Thoracic aorta (tissue), 2 donors: ENCODE measurements around the gene CNPY1. TPM values are rescaled to one million over a fixed set of nuclear protein-coding genes. Genes with fewer than 3 reads are reported as not detected.

Experiments used
- ATAC-seq: fragments of 150-250 bp; one replicate; pipeline ENCODE4 v1.8.0; 2017; ENCODE audit warnings: low read depth; ENCODE audit not compliant: insufficient number of reproducible peaks, low FRiP score
- DNase-seq: peaks from one replicate; pipeline ENCODE4 v3.0.0-alpha.2; 2020; ENCODE audit warnings: low spot score
- H3K27ac ChIP-seq, 2 donors: fragments of 200-600 bp; sonication (generic); 1 replicate in 1 of 2; 2 replicates in 1 of 2; pipeline ENCODE4 v1.5.1; 2016; ENCODE audit warnings: mild to moderate bottlenecking in 2 of 2, moderate library complexity in 2 of 2
- H3K27me3 ChIP-seq: fragments of 200-600 bp; sonication (generic); replicated peaks from 2 replicates; pipeline ENCODE4 v1.6.0; 2016; ENCODE audit warnings: mild to moderate bottlenecking; ENCODE audit not compliant: insufficient read depth
- H3K36me3 ChIP-seq: fragments of 200-600 bp; sonication (generic); one replicate; pipeline ENCODE4 v1.5.1; 2016
- H3K4me1 ChIP-seq, 2 donors: fragments of 200-600 bp; sonication (generic); 1 replicate in 1 of 2; 2 replicates in 1 of 2; pipeline versions ENCODE4 v1.5.1 to v1.6.0; 2016; ENCODE audit warnings: low read depth in 2 of 2, mild to moderate bottlenecking in 1 of 2; ENCODE audit not compliant: control insufficient read depth in 1 of 2
- H3K4me3 ChIP-seq: fragments of 200-600 bp; sonication (generic); 2 replicates; pipeline ENCODE4 v1.5.1; 2016; ENCODE audit warnings: mild to moderate bottlenecking
- H3K9me3 ChIP-seq: fragments of 200-600 bp; sonication (generic); 2 replicates; pipeline ENCODE4 v1.5.1; 2016
- total RNA-seq, 2 donors: library from RNA; depleted of rRNA; stranded (reverse); fragments of >200 nt; gene quantifications; one replicate each; pipeline versions ENCODE4 v1.1.0 to v1.2.3, GENCODE V29; 2016
- TF ChIP-seq, protein P1 (sequence below): fragments of 200-600 bp; sonication (generic); IDR thresholded peaks from one replicate; pipeline ENCODE4 v1.5.1; 2019; ENCODE audit warnings: antibody characterized with exemption

Gene CNPY1
- total RNA-seq, 2 donors from 2014 or later = not detected

- H3K27ac ChIP-seq = no peak overlapping the region
- TF ChIP-seq, protein P1, sequence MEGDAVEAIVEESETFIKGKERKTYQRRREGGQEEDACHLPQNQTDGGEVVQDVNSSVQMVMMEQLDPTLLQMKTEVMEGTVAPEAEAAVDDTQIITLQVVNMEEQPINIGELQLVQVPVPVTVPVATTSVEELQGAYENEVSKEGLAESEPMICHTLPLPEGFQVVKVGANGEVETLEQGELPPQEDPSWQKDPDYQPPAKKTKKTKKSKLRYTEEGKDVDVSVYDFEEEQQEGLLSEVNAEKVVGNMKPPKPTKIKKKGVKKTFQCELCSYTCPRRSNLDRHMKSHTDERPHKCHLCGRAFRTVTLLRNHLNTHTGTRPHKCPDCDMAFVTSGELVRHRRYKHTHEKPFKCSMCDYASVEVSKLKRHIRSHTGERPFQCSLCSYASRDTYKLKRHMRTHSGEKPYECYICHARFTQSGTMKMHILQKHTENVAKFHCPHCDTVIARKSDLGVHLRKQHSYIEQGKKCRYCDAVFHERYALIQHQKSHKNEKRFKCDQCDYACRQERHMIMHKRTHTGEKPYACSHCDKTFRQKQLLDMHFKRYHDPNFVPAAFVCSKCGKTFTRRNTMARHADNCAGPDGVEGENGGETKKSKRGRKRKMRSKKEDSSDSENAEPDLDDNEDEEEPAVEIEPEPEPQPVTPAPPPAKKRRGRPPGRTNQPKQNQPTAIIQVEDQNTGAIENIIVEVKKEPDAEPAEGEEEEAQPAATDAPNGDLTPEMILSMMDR = no peak
- no peaks in the 10 kb centered on the region for H3K9me3 ChIP-seq
- no peak overlapping the region for H3K4me3 ChIP-seq
- no peaks in the 10 kb centered on the region for H3K4me1 ChIP-seq
- ATAC-seq (no peak), DNase-seq (no peak)
- no peaks in the 10 kb centered on the region for H3K36me3 ChIP-seq
- H3K27me3 ChIP-seq = no peaks in the 10 kb centered on the region
Observed at GRCh38 chr7:155562106-155562505, 15.7 kb upstream of the CNPY1 start.

- ATAC-seq (no peak), DNase-seq (no peak)
- Histone ChIP-seq H3K27ac (no peak overlapping the region), H3K27me3 (no peaks in the 10 kb centered on the region), H3K9me3 (no peaks in the 10 kb centered on the region), H3K4me1 (no peaks in the 10 kb centered on the region), H3K36me3 (no peaks in the 10 kb centered on the region), H3K4me3 (no peak overlapping the region)
- TF ChIP-seq, protein P1 = no peak
Observed at GRCh38 chr7:155560982-155561686, 14.8 kb upstream of the CNPY1 start.

- Histone ChIP-seq H3K27me3 (no peaks in the 10 kb centered on the region), H3K36me3 (no peaks in the 10 kb centered on the region), H3K4me3 (no peak overlapping the region), H3K27ac (no peak overlapping the region), H3K4me1 (no peaks in the 10 kb centered on the region), H3K9me3 (no peaks in the 10 kb centered on the region)
- DNase-seq (no peak), ATAC-seq (no peak)
- TF ChIP-seq, protein P1 = no peak
Observed at GRCh38 chr7:155560196-155560885, 14.0 kb upstream of the CNPY1 start.

- Histone ChIP-seq H3K4me3 (no peak overlapping the region), H3K9me3 (no peaks in the 10 kb centered on the region), H3K27me3 (no peaks in the 10 kb centered on the region), H3K4me1 (no peaks in the 10 kb centered on the region), H3K36me3 (no peaks in the 10 kb centered on the region), H3K27ac (no peak overlapping the region)
- DNase-seq (no peak), ATAC-seq (no peak)
- TF ChIP-seq, protein P1 = no peak
Observed at GRCh38 chr7:155559519-155560108, 13.3 kb upstream of the CNPY1 start.

DNA sequence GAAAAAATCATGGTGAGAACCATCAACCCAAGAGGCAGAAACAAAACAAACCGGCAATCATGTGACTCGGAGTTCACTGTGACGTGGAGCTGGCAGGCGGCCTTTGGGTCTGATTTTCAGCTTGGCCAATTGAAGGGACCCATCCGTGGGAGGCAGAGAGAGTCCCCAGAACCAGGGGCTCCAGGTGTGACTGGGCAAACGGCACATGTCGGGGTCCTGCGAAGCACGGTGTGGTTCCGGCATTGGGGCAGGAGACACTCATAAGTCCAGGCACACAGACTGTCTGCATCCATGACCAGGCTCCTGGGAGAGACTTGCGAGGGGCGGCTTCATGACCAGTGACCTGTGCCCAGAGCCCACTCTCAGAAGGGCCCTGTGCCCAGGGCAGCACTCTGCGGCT, 12.6 kb upstream of the CNPY1 start:
- no peaks in the 10 kb centered on the region for H3K9me3 ChIP-seq
- H3K27me3 ChIP-seq = no peaks in the 10 kb centered on the region
- H3K4me3 ChIP-seq = no peak overlapping the region
- TF ChIP-seq, protein P1 = no peak
- H3K36me3 ChIP-seq = no peaks in the 10 kb centered on the region
- DNase-seq (no peak), ATAC-seq (no peak)
- H3K4me1 ChIP-seq = no peaks in the 10 kb centered on the region
- no peak overlapping the region for H3K27ac ChIP-seq
